ENCODE data around the gene RASSF7.

RASSF7 gene

GRCh38 chr11:551596-551995 is 9.2 kb upstream of the RASSF7 start:
- DNase-seq (ENCODE audit: low read depth) = no peak

GRCh38 chr11:553083-553987 is 7.4 kb upstream of the RASSF7 start:
- DNase-seq (ENCODE audit: low read depth) = no peak

- DNase-seq (ENCODE audit: low read depth) = no peak
Observed at GRCh38 chr11:553988-554340, 6.8 kb upstream of the RASSF7 start.

GRCh38 chr11:554428-555226 is 6.1 kb upstream of the RASSF7 start:
- DNase-seq (ENCODE audit: low read depth) = no peak

- DNase-seq (ENCODE audit: low read depth) = no peak
Observed at GRCh38 chr11:555227-555779, 5.5 kb upstream of the RASSF7 start.

GRCh38 chr11:555780-556661 is 4.7 kb upstream of the RASSF7 start:
- DNase-seq (ENCODE audit: low read depth) = no peak

- no peak for DNase-seq (ENCODE audit: low read depth)
Observed at GRCh38 chr11:556662-557256, 4.0 kb upstream of the RASSF7 start.

- DNase-seq (ENCODE audit: low read depth) = no peak
Observed at GRCh38 chr11:557328-558132, 3.2 kb upstream of the RASSF7 start.

- no peak for DNase-seq (ENCODE audit: low read depth)
Observed at GRCh38 chr11:558503-558902, 2.3 kb upstream of the RASSF7 start.

GRCh38 chr11:559020-559620 is 1.6 kb upstream of the RASSF7 start:
- DNase-seq (ENCODE audit: low read depth) = no peak

GRCh38 chr11:559712-560304 is 962 bp upstream of the RASSF7 start:
- no peak for DNase-seq (ENCODE audit: low read depth)

- DNase-seq (ENCODE audit: low read depth) = no peak
Observed at GRCh38 chr11:561148-562003, 606 bp downstream of the RASSF7 start.

- no peak for DNase-seq (ENCODE audit: low read depth)
Observed at GRCh38 chr11:562046-562645, 1.4 kb downstream of the RASSF7 start.

- no peak for DNase-seq (ENCODE audit: low read depth)
Observed at GRCh38 chr11:563066-563811, 2.5 kb downstream of the RASSF7 start.

GRCh38 chr11:563812-564578 is 3.2 kb downstream of the RASSF7 start:
- no peak for DNase-seq (ENCODE audit: low read depth)

GRCh38 chr11:565921-566509 is 5.2 kb downstream of the RASSF7 start:
- no peak for DNase-seq (ENCODE audit: low read depth)
